ENCODE results near the gene ALOX5. TPM values are rescaled to one million over a fixed set of nuclear protein-coding genes. Genes with fewer than 3 reads are reported as not detected.

Gene ALOX5
- total and polyA plus RNA-seq, 10 of the 15 experiments (the other 5 are each of a cell fraction or from before 2014, with no cell fraction given), result 0.43 to 102 (median 34.2) TPM

DNA sequence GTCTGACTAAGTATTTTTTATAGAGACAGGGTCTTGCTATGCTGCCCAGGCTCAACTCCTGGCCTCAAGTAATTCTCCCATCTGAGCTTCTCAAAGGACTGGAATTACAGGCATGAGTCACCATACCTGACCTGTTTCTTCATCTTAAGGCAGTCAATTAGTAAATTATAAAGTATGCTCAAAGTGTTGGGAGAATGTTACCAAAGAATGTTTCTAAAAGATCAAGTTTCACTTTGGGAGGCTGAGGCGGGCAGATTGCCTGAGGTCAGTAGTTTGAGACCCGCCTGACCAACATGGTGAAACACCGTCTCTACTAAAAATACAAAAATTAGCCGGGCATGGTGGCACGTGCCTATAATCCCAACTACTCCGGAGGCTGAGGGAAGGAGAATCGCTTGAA is 117.0 kb downstream of the ALOX5 start:
- ChIA-PET RAD21 (ENCODE audit: unreplicated experiment) (no interaction called here), CTCF (interaction anchor here (0.7 kb wide), 1 partner anchor 26 kb away, joined by 3 read pairs; no protein-coding TSS in a partner anchor), SMC1A (ENCODE audit: uncharacterized antibody, unreplicated experiment) (no interaction called here), POLR2A (no interaction called here)
- Histone ChIP-seq H3K79me2 (ENCODE audit: control insufficient read depth, insufficient read depth, low read length) (no peaks in the 10 kb centered on the region), H4K20me1 (ENCODE audit: control insufficient read depth, insufficient read depth) (no peaks in the 10 kb centered on the region), H3K4me1 (ENCODE audit: control insufficient read depth, insufficient read depth, low read length) (no peaks in the 10 kb centered on the region), H3K4me2 (ENCODE audit: control insufficient read depth, insufficient read depth) (no peak overlapping the region), H3K27ac (ENCODE audit: control insufficient read depth, insufficient read depth) (no peak overlapping the region), H3K27me3 (replicated peaks in 1 of 2; ENCODE audit: control insufficient read depth in 2 of 2, insufficient read depth in 2 of 2, low read length in 1 of 2) (no peaks in the 10 kb centered on the region), H2AFZ (ENCODE audit: control insufficient read depth, low read depth, low read length) (no peak overlapping the region), H3K4me3 (no peak overlapping the region), H3K9ac (ENCODE audit: control insufficient read depth, insufficient read depth, low read length) (no peak overlapping the region), H3K9me3 (replicated peaks; ENCODE audit: control insufficient read depth, insufficient read depth, low read length) (peaks cover 4% of the 10 kb centered on the region; the same call in 2 of the 3 replicates), H3K36me3 (ENCODE audit: control insufficient read depth in 2 of 2, insufficient read depth in 2 of 2, low read length in 1 of 2) (no peaks in the 10 kb centered on the region; a peak in 1 of 4 replicates)
- FAIRE-seq, result no peak
- in situ Hi-C loops (cut with MboI), result no loop called here
- intact Hi-C loops (cut with micrococcal nuclease; ENCODE audit: unreplicated experiment), result no loop called here
- ATAC-seq, result no peak
- 90% methylated on average over 7 of the region's 7 CpGs for WGBS (ENCODE audit: insufficient coverage, insufficient replicate concordance, low lambda C conversion rate, missing lambda C conversion rate)
- BruUV-seq (replicated peaks), result no TSS peak
- no peak for DNase-seq (ENCODE audit: low read depth, low spot score)
- TF ChIP-seq, protein P1, sequence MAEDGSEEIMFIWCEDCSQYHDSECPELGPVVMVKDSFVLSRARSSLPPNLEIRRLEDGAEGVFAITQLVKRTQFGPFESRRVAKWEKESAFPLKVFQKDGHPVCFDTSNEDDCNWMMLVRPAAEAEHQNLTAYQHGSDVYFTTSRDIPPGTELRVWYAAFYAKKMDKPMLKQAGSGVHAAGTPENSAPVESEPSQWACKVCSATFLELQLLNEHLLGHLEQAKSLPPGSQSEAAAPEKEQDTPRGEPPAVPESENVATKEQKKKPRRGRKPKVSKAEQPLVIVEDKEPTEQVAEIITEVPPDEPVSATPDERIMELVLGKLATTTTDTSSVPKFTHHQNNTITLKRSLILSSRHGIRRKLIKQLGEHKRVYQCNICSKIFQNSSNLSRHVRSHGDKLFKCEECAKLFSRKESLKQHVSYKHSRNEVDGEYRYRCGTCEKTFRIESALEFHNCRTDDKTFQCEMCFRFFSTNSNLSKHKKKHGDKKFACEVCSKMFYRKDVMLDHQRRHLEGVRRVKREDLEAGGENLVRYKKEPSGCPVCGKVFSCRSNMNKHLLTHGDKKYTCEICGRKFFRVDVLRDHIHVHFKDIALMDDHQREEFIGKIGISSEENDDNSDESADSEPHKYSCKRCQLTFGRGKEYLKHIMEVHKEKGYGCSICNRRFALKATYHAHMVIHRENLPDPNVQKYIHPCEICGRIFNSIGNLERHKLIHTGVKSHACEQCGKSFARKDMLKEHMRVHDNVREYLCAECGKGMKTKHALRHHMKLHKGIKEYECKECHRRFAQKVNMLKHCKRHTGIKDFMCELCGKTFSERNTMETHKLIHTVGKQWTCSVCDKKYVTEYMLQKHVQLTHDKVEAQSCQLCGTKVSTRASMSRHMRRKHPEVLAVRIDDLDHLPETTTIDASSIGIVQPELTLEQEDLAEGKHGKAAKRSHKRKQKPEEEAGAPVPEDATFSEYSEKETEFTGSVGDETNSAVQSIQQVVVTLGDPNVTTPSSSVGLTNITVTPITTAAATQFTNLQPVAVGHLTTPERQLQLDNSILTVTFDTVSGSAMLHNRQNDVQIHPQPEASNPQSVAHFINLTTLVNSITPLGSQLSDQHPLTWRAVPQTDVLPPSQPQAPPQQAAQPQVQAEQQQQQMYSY (CRISPR knock-in tag; IDR thresholded peaks at IDR 0.05), result no peak
- TF ChIP-seq TBL1XR1 (IDR thresholded peaks at IDR 0.05; ENCODE audit: low read depth, low read length), result no peak
- TF ChIP-seq SREBF2 (IDR thresholded peaks at IDR 0.05; ENCODE audit: low read length), result no peak
- no peak for TF ChIP-seq DPF2 (IDR thresholded peaks at IDR 0.05)
- TF ChIP-seq, protein P2, sequence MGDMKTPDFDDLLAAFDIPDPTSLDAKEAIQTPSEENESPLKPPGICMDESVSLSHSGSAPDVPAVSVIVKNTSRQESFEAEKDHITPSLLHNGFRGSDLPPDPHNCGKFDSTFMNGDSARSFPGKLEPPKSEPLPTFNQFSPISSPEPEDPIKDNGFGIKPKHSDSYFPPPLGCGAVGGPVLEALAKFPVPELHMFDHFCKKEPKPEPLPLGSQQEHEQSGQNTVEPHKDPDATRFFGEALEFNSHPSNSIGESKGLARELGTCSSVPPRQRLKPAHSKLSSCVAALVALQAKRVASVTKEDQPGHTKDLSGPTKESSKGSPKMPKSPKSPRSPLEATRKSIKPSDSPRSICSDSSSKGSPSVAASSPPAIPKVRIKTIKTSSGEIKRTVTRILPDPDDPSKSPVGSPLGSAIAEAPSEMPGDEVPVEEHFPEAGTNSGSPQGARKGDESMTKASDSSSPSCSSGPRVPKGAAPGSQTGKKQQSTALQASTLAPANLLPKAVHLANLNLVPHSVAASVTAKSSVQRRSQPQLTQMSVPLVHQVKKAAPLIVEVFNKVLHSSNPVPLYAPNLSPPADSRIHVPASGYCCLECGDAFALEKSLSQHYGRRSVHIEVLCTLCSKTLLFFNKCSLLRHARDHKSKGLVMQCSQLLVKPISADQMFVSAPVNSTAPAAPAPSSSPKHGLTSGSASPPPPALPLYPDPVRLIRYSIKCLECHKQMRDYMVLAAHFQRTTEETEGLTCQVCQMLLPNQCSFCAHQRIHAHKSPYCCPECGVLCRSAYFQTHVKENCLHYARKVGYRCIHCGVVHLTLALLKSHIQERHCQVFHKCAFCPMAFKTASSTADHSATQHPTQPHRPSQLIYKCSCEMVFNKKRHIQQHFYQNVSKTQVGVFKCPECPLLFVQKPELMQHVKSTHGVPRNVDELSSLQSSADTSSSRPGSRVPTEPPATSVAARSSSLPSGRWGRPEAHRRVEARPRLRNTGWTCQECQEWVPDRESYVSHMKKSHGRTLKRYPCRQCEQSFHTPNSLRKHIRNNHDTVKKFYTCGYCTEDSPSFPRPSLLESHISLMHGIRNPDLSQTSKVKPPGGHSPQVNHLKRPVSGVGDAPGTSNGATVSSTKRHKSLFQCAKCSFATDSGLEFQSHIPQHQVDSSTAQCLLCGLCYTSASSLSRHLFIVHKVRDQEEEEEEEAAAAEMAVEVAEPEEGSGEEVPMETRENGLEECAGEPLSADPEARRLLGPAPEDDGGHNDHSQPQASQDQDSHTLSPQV (IDR thresholded peaks at IDR 0.05), result no peak
- TF ChIP-seq, protein P3, sequence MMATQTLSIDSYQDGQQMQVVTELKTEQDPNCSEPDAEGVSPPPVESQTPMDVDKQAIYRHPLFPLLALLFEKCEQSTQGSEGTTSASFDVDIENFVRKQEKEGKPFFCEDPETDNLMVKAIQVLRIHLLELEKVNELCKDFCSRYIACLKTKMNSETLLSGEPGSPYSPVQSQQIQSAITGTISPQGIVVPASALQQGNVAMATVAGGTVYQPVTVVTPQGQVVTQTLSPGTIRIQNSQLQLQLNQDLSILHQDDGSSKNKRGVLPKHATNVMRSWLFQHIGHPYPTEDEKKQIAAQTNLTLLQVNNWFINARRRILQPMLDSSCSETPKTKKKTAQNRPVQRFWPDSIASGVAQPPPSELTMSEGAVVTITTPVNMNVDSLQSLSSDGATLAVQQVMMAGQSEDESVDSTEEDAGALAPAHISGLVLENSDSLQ (IDR thresholded peaks at IDR 0.05), result no peak
- TF ChIP-seq TARDBP (IDR thresholded peaks at IDR 0.05; ENCODE audit: borderline replicate concordance), result no peak
- TF ChIP-seq, protein P4, sequence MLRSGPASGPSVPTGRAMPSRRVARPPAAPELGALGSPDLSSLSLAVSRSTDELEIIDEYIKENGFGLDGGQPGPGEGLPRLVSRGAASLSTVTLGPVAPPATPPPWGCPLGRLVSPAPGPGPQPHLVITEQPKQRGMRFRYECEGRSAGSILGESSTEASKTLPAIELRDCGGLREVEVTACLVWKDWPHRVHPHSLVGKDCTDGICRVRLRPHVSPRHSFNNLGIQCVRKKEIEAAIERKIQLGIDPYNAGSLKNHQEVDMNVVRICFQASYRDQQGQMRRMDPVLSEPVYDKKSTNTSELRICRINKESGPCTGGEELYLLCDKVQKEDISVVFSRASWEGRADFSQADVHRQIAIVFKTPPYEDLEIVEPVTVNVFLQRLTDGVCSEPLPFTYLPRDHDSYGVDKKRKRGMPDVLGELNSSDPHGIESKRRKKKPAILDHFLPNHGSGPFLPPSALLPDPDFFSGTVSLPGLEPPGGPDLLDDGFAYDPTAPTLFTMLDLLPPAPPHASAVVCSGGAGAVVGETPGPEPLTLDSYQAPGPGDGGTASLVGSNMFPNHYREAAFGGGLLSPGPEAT (IDR thresholded peaks at IDR 0.05; ENCODE audit: low read depth), result no peak
- TF ChIP-seq TCF3 (IDR thresholded peaks at IDR 0.05; ENCODE audit: borderline replicate concordance, insufficient read depth, low read depth, low read length), result no peak
- TF ChIP-seq HDAC2 (IDR thresholded peaks at IDR 0.05), result no peak
- no peak for TF ChIP-seq PAX5 (IDR thresholded peaks at IDR 0.05; ENCODE audit: borderline replicate concordance, low read depth, low read length)
- TF ChIP-seq ZNF24 (IDR thresholded peaks at IDR 0.05), result no peak
- TF ChIP-seq TAF1 (IDR thresholded peaks at IDR 0.05; ENCODE audit: borderline replicate concordance, low read depth, low read length), result no peak
- no peak for TF ChIP-seq BACH1 (IDR thresholded peaks at IDR 0.05; ENCODE audit: borderline replicate concordance)
